Measurements from ENCODE around the gene IL1RAPL2.

IL1RAPL2 gene

DNA sequence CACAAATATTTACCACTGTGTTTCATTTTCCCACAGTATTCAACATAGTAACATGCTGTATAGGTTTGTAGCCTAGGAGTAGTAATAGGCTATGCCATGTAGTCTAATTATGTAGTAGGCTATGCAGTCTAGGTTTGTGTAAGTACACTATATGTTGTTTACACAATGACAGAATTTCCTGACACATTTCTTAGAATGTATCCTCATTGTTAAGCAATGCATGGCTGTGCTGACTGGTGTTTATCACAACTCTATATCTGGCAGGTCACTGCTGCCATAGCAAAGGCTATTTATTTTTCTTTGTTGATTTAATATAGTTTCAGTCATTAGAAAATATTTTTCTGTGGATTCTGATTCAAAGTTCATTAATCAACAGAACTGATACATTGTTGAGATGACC, 762.8 kb downstream of the IL1RAPL2 start:
- TF ChIP-seq, protein P1, sequence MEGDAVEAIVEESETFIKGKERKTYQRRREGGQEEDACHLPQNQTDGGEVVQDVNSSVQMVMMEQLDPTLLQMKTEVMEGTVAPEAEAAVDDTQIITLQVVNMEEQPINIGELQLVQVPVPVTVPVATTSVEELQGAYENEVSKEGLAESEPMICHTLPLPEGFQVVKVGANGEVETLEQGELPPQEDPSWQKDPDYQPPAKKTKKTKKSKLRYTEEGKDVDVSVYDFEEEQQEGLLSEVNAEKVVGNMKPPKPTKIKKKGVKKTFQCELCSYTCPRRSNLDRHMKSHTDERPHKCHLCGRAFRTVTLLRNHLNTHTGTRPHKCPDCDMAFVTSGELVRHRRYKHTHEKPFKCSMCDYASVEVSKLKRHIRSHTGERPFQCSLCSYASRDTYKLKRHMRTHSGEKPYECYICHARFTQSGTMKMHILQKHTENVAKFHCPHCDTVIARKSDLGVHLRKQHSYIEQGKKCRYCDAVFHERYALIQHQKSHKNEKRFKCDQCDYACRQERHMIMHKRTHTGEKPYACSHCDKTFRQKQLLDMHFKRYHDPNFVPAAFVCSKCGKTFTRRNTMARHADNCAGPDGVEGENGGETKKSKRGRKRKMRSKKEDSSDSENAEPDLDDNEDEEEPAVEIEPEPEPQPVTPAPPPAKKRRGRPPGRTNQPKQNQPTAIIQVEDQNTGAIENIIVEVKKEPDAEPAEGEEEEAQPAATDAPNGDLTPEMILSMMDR (IDR thresholded peaks at IDR 0.05; ENCODE audit: insufficient read depth, missing control alignments), result no peak
- DNase-seq (ENCODE audit: insufficient read length, low spot score) (no peak), FAIRE-seq (no peak)

DNA sequence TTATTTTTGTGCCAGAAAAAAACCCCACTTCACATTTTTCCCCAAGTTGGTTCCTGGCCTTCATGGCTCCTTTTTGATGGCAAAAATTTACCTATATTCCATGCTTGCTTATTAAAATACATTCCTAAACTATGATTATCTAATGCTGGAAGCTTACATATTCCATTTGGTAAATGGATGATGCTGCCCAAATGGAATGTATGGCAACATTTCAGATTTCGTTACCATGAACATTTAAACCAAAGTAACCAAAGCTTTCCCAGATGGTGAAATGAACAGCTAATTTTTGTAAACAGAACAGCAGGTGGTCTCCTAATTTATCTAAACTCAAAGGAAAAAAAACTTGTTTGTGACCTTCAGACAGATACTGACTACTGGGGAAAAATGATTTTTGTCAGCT, 765.2 kb downstream of the IL1RAPL2 start:
- no peak for FAIRE-seq
- TF ChIP-seq, protein P1 (IDR thresholded peaks at IDR 0.05; ENCODE audit: insufficient read depth, missing control alignments), result no peak
- DNase-seq (ENCODE audit: insufficient read length, low spot score), result no peak

DNA sequence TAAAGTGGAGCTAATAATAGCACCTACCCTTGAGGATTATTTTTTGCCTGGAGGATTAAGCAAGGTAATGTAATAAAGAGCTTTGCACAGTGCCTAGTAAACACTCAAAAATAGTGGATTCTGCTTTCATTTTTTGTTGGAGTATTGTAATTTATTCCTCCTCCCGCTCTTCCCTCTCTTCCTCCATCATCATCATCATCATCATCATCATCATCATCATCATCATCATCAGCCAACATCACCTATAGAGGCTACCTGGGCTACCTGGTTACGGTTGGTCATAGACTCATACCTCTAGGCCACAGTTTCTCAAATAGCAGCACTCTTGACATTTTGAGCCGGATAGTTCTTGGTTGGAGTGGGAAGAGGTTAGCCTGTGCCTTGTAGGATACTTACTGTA, 781.4 kb downstream of the IL1RAPL2 start:
- TF ChIP-seq, protein P1 (IDR thresholded peaks at IDR 0.05; ENCODE audit: insufficient read depth, missing control alignments), result no peak
- FAIRE-seq, result no peak
- DNase-seq (ENCODE audit: insufficient read length, low spot score), result no peak

DNA sequence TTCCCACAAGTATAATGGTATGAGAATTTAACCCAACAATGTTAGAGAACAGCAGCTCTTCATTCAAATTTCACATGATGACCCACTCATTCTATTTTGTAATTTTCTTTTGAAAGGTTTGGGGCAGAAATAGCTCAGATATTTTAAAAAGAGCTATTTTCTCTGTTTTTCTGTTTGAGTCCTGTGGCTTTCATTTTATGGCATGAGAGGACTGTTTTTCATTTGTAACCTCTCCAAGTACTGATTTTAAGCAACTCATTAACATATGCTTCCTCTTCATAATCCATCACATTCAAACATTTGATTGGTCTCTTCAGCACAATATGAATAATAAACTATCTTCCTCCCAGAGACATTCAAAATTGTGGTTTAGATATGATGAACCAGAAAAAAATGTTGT, 783.5 kb downstream of the IL1RAPL2 start:
- TF ChIP-seq, protein P1 (IDR thresholded peaks at IDR 0.05; ENCODE audit: insufficient read depth, missing control alignments), result no peak
- no peak for FAIRE-seq
- DNase-seq (ENCODE audit: insufficient read length, low spot score), result no peak

DNA sequence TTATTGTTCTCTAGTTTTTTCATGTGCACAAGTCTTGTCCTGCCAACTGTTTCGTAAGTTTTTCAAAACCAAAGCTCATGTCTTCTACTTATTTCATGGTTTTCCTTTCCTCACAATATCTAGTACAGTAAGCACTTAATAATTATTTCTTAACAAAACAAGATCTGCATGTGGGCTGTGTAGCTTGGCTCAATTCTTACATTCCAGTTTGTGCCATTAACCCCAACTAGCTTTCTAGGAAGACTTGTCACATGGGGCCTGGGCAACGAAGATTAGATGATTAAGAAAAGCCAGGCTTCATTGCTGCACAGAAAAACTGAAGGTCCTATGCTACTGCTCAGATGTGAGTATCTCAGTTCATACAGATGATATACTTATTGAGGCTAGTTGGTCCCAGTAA, 809.8 kb downstream of the IL1RAPL2 start:
- TF ChIP-seq, protein P1 (IDR thresholded peaks at IDR 0.05; ENCODE audit: insufficient read depth, missing control alignments), result no peak
- DNase-seq (ENCODE audit: insufficient read length, low spot score) (no peak), FAIRE-seq (no peak)

DNA sequence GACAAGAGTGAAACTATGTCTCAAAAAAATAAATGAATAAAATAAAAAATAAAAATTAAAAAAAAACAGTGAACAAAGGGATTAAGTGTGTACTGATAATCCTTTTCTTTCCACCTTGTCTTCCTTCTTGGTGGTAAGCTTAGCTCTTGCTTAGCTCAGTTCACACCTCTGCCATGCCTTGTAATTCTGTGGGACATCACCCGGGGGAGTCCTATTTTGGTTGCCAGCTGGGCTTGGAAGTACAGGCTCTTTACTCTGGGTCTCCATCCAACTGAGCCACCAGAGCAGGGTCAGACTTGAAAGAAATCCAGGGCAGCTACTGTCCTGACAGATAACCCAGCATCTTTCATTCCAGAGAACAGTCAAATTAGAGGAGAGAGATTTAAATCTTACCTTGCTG, 858.7 kb downstream of the IL1RAPL2 start:
- FAIRE-seq (no peak), DNase-seq (ENCODE audit: insufficient read length, low spot score) (no peak)
- TF ChIP-seq, protein P1 (IDR thresholded peaks at IDR 0.05; ENCODE audit: insufficient read depth, missing control alignments), result no peak

DNA sequence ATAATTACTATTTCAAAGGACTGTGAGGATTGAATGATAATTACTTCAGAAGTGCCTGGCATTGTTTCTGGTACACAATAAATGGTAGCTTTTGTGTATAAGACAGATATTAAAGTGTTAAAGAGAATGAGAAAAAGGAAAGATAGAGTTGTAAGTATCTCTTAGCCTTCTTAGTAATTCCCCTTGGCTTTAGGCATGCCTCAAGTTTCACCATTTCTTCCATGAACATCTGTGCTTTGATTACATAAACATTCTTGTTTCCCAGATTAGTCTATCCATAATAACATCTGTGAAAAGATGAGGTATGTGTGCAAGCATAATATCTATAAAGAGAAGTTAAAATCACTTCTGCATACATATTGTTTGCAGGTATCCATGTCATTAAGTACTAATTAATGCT, 885.4 kb downstream of the IL1RAPL2 start:
- TF ChIP-seq, protein P1 (IDR thresholded peaks at IDR 0.05; ENCODE audit: insufficient read depth, missing control alignments), result no peak
- DNase-seq (ENCODE audit: insufficient read length, low spot score) (no peak), FAIRE-seq (no peak)
